Measurements from ENCODE around the gene ZNF718.

DNA sequence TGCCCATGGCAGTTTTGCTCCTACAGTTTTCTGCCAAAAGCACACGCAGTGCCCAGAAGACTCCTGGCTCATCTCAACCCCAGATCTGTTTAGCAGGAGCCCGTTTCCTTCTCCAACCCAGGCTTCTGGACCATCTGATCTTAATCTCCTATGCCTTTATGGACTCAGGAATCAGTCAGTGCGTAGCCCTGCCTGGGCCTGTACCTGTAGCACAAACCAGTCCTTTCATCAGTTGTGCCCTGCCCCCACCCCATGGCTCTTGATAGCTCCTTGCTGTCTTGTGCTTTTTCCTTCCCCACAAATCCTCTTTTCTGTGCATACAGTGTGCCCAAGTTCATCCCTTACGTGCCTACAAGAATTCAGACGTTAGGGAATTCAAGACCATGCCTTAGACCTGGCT, 1.5 kb downstream of the ZNF718 start:
- TF ChIP-seq, protein P1, sequence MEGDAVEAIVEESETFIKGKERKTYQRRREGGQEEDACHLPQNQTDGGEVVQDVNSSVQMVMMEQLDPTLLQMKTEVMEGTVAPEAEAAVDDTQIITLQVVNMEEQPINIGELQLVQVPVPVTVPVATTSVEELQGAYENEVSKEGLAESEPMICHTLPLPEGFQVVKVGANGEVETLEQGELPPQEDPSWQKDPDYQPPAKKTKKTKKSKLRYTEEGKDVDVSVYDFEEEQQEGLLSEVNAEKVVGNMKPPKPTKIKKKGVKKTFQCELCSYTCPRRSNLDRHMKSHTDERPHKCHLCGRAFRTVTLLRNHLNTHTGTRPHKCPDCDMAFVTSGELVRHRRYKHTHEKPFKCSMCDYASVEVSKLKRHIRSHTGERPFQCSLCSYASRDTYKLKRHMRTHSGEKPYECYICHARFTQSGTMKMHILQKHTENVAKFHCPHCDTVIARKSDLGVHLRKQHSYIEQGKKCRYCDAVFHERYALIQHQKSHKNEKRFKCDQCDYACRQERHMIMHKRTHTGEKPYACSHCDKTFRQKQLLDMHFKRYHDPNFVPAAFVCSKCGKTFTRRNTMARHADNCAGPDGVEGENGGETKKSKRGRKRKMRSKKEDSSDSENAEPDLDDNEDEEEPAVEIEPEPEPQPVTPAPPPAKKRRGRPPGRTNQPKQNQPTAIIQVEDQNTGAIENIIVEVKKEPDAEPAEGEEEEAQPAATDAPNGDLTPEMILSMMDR (IDR thresholded peaks at IDR 0.05; ENCODE audit: poor library complexity, severe bottlenecking) = no peak
- no peak for TF ChIP-seq POLR2AphosphoS5 (IDR thresholded peaks at IDR 0.05)
- TF ChIP-seq RAD21 (conservative IDR thresholded peaks at IDR 0.05) = no peak
- TF ChIP-seq MXI1 (conservative IDR thresholded peaks at IDR 0.05; ENCODE audit: poor library complexity, severe bottlenecking) = no peak
- no peak for TF ChIP-seq EZH2 (IDR thresholded peaks at IDR 0.05; ENCODE audit: borderline replicate concordance, insufficient read depth, low read length, poor library complexity, severe bottlenecking)
- TF ChIP-seq, protein P2, sequence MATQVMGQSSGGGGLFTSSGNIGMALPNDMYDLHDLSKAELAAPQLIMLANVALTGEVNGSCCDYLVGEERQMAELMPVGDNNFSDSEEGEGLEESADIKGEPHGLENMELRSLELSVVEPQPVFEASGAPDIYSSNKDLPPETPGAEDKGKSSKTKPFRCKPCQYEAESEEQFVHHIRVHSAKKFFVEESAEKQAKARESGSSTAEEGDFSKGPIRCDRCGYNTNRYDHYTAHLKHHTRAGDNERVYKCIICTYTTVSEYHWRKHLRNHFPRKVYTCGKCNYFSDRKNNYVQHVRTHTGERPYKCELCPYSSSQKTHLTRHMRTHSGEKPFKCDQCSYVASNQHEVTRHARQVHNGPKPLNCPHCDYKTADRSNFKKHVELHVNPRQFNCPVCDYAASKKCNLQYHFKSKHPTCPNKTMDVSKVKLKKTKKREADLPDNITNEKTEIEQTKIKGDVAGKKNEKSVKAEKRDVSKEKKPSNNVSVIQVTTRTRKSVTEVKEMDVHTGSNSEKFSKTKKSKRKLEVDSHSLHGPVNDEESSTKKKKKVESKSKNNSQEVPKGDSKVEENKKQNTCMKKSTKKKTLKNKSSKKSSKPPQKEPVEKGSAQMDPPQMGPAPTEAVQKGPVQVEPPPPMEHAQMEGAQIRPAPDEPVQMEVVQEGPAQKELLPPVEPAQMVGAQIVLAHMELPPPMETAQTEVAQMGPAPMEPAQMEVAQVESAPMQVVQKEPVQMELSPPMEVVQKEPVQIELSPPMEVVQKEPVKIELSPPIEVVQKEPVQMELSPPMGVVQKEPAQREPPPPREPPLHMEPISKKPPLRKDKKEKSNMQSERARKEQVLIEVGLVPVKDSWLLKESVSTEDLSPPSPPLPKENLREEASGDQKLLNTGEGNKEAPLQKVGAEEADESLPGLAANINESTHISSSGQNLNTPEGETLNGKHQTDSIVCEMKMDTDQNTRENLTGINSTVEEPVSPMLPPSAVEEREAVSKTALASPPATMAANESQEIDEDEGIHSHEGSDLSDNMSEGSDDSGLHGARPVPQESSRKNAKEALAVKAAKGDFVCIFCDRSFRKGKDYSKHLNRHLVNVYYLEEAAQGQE (IDR thresholded peaks at IDR 0.05; ENCODE audit: borderline replicate concordance) = no peak
- TF ChIP-seq TAF1 (IDR thresholded peaks at IDR 0.05; ENCODE audit: low read depth) = no peak
